HG03097 (cell line): ENCODE data around the gene DGUOK.

Experiments used
- ATAC-seq: cut with Tn5 transposase; IDR thresholded peaks from one replicate; pipeline ENCODE4 v1.9.1; 2021; ENCODE audit not compliant: unreplicated experiment, low FRiP score

DGUOK gene

DNA sequence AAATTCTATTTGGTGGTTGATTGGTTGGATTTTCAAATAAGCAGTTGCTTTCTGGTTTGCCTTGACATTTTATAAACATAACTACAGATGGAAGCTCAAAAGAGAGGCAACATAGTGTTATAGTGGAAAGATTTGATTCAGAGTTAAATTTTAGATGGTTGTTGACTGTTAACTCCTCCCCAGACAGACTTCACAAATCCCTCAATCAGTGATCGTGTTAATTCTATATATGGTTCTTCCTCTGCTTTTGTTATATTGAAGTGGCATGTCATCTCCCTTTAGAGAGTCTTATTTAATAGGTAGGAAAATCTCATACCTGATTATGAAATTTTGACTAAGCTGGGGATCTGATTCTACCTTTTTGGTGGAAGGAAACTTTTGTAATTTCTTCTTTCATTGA is 19.5 kb downstream of the DGUOK start:
- no peak for ATAC-seq

DNA sequence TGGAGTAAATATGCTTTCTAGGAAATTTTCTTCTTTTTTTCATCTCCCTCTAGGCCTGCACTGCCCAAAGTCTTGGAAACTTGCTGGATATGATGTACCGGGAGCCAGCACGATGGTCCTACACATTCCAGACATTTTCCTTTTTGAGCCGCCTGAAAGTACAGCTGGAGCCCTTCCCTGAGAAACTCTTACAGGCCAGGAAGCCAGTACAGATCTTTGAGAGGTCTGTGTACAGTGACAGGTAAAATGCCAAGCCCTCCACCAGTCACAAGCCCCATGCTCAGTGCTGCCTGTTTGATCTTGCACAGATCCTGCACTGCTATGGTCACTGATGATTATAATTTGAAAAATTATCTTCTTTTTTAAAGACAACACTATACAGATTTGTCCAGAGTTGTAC is 20.0 kb downstream of the DGUOK start:
- ATAC-seq, result no peak

DNA sequence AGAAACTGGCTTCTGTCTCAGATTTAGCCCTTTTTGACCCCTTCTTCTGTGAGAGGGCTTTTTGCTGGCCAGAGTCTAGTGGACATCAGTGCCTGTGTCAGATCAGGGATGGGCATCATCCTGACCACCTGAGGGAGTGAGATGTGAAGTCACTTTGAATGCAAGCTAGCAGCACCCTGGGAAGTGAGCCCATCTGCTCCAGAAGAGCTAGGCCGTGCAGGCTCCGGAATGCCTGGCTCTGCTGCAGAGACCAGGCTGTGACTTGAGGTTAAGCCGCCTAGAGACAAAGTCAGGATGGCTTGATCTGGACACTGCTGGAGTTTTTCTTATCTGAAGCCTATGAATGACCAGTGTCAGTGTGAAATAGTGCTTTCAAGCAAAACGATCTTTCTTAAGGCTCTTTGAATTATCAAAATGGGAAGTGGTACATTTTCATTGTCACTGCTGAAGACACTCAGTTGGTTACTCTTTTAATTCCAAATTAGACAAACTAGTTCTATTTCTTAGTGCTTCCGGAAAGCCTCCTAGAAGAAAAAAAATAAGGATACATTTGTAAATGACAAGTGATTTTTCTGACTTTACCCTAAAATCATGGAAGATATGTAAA is 20.8 kb downstream of the DGUOK start:
- no peak for ATAC-seq

DNA sequence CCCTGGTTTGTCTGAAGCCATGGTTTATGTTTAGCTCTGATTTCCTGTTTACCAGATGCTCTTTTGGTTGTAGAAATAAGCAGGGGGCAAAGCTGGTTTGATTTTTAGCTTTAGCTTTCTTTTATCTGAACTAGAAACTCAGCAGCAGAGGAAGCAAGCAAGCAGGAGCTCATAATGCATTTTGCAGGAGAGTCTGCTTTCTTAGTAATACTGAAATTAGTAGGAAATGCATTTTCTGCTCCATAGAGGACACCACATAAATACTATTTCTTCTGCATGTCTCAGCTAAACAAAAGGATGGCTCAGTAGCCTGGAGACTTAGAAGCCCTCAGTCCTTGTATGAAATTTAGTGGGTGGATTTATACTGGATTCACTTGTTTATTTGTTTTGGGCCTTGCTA is 23.1 kb downstream of the DGUOK start:
- ATAC-seq, result no peak

DNA sequence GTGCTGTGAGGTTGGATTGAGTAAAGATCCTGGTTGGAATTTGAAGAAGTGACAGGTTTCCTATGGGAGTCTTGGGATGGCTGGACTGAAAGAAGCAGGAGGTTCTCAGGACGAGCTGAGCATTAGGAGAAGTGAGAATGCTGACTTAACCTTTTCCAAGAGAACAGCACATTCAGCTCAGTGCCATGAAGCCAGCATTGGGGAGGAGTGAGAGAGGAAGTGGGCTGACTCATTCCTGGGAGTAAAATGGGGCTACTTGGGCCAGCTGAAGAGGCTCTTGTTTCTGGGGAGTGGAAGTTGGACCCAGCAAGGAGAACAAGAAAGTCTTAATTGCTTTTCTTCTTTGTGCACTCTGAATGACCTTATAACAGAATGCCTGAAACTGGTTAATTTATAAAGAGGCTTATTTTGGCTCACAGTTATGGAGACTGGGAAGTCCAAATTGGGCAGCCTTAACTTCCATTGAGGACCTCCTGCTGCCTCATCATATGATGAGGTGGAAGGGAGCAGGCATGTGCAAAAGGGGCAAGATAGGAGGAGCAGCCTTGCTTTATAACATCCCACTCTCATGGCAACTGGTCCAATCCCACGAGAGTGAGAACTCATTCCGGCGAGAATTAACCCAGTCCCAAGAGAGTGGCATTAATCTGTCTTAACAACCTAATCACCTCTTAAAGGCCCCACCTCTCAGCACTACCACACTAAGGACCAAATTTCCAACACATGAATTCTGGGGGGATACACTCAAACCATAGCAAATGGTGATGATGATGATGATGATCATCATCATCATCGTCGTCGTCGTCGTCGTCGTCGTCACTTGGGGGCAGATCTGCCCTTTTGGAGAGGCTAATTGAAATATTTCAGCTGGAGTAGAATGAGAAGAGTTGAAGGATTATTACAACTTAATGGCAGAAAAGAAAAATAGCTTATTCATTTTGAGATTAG is 26.1 kb downstream of the DGUOK start:
- no peak for ATAC-seq

DNA sequence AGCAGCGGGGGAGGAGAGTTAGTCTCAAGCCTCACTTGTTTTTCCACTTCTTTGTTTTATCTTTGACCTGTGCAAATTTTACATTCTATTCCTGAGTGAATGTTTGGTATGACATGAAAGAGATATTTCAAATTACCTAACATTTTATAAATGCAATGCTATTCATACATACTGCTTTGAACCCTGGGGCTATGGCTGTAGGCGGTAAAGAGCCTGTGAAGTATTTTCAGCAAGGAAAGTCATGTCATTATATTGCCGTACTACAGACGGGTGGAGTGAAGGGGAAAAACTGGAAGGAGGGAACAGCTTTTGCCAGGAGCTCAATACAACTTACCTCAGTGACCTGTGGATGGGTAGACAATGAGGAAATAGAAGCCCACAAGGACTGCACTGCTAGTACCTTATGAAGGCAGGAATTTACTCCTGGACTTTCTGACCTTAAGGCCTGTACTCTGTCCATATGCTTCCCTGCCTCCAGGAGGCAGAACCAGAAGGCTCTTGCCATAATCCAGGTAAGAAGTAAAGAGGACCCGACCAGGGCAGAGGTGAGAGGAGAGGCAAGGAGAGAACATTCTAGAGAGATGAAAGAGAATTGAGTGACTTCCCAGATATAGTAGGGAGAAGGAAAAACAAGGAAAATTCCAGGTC is 29.7 kb downstream of the DGUOK start:
- no peak for ATAC-seq

DNA sequence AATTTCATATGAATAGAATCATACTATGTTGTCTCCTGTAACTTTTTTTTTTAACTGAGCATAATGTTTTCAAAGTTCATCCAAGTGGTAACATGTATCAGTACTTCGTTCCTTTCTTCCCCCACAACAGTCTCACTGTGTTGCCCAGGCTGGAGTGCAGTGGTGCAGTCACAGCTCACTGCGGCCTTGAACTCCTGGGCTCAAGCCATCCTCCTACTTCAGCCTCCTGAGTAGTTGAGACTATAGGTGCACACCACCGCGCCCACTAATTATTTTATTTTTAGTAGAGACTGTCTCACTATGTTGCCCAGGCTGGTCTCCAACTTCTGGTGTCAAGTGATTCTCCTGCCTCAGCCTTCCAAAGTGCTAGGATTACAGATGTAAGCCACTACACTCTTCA is 34.6 kb downstream of the DGUOK start:
- ATAC-seq, result no peak

DNA sequence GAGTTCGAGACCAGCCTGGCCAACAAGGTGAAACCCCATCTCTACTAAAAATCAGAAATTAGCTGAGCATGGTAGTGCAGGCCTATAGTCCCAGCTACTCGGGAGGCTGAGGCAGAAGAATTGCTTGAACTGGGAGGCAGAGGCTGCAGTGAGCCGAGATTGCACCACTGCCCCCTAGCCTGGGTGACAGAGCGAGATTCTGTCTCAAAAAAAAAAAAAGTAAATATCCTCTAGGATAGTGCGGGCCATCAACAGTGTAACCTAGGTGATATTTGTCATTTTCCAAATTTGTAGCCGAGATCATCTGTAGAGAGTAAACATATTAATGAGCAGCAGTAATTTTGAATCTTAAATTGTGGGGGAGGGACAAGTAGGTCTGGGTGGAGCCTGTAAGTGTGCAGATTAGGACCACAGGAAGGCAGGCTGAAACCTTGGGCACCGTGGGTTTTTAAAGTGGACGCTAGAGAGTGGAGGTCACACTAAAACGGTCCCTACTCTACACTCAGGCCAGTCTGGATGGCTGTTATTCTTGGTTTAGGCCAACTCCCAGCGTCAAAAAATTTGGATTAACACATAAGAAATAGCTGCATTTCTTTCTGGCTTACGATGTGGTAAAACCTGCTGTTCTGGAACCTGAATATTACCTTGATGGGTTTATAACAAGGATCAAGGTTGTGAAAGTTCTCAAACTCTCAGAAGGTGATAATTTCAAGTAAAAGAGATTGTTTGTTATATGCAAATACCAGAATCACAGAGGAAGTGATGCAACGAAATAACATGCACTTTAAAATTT is 35.3 kb downstream of the DGUOK start:
- no peak for ATAC-seq

DNA sequence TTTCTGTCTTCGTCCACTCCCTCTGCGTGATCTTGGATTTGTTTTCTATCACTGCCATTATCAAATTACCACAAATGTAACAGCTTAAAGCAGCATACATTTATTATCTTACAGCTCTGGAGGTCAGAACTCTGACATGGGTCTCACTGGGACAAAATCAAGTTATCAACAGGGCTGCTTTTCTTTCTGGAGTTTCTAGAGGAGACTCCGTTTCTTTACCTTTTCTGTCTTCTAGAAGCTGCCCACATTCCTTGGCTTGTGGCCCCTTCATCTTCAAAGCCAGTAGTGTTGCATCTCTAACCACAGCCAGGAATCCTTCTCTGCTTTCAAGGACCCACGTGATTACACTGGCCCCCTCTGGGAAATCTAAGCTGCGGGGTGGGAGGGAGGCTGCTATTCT is 36.1 kb downstream of the DGUOK start:
- no peak for ATAC-seq

DNA sequence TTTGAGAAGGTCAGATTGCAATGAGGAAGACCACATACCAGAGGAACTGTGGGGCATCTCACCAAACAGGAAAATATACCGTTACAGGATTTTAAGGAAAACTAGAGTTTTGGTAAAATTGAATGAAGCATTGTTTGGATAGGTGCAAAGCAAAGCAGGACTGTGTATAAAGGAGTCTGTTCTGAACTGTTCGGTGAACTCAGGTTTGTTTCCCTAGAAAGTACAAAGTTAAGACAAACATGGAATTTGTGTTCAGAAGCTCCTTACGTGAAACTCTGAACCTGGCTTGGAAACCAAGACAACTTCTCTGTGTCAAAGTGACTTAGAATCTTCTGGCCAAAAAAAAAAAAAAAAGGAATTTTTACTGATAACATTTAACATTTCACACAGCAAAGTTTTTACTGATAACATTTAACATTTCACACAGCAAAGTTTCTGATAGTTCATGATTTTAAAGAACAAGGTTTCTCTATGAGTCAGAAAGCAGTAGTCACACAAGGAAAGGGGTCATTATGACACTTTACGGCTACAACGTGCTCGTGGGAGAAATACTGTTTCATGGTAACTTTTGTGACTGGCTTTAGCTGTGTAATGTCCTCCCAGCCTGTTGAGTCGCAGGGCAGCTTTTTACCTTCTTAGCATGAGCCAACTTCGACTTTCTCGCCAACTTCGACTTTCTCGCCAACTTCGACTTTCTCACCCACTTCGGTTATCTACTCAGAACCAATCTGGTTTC is 36.9 kb downstream of the DGUOK start:
- no peak for ATAC-seq

DNA sequence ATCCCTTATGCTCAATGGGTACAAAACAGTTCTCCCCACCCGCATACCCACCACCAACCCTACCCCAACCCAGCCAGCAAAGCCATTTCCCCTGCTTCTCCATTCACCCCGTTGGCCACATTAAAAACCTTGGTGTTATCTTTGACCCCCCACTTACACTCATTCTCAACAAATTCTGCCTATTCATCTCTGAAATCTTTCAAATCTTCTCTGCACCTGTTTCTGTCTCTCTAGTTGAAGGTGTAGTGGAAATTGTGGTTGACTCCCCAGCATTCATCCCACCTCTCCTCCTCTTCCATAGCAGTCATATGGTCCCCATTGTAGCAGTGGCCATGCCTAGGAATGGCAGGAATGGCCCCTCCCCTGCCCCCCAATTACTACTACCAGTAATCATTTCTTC is 37.5 kb downstream of the DGUOK start:
- no peak for ATAC-seq

DNA sequence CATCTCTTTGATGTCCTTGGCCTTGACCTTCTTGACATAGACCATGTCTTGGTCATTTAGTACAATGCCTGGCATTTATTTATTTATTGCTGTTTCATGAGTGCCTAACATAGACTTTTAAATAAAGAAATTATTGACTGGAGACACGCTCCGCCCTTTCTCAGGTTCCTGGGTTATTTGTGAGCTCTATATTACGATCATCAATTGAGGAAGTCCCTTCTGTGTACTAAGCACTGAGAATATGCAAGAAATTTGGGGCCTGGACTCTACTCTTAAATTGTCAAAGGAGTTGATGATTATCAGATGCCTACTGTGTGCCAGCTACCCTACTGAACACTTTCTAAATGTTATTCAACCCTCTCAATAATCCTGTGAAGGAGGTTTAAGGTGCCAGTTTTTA is 38.4 kb downstream of the DGUOK start:
- ATAC-seq, result no peak

DNA sequence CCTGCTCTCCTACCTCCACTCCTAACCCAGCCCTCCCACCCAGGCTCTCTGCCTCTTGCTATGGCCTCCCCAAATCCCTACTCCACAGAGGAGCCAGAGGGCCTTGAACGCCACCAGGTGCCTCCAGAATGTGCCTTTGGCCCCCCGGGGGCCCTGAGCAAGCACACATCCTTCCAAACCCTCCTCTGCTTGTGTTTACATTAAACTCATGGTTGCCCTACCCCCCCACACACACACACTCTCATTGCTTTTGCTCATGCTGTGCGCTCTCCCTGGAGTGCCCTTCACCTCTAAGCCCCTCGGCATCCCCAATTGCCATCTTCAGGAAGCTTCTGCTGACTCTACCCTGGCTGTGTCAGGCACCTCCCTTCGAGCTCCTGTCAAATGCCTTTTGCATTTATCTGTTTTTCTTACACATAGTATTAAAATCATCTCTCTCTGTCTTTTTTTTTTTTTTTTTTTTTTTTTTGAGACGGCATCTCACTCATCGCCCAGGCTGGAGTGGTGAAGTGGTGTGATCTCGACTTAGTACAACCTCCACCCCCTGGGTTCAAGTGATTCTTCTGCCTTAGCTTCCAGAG is 41.8 kb downstream of the DGUOK start:
- no peak for ATAC-seq

DNA sequence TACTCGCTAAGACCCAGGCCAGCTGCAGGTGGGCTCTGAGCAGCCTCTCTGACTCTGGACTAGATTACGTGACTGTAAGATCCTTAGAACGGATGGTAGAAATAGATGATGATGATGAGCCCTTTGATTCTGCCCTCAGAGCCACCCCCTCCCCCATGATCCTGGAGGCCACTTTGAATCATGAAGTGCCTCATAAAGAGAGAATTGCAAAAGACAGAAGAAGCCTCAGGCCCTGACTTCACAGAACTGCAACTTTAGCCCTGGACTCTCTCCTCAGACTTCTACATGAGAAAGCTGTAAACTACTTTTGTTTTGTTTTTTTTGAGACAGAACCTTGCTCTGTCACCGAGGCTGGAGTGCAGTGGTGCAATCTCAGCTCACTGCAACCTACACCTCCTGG is 42.7 kb downstream of the DGUOK start:
- ATAC-seq, result no peak

DNA sequence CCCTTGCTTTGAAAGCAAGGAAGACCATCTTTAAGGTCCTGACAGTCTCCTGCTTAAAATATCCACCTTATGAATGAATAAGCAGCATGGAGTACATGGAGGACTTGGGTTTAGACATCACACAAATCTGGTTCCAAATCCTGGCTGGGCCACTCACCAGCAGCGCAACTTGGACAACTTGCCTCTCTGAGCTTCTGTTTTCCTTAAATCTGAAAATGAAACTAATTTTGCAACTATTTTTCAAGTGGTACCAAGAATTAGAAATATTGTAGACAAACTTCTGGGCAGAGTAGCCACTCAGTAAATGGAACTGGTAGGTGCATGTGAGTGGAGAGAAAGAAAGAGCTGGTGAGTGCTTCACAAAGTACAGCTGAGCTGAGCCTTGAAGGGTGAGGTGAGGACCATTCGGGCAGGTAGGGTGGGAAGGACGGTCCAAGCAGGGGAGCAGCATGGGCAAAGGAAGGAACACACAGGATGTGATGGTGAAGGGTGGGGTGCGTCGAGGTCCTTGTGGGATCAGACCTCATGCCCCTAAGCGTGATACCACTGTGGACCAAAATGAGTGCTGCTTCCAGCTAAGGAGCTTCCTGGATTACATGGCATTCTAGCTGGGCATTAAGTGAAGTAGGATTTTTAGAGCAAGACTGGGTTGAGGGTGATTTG is 43.6 kb downstream of the DGUOK start:
- no peak for ATAC-seq

DNA sequence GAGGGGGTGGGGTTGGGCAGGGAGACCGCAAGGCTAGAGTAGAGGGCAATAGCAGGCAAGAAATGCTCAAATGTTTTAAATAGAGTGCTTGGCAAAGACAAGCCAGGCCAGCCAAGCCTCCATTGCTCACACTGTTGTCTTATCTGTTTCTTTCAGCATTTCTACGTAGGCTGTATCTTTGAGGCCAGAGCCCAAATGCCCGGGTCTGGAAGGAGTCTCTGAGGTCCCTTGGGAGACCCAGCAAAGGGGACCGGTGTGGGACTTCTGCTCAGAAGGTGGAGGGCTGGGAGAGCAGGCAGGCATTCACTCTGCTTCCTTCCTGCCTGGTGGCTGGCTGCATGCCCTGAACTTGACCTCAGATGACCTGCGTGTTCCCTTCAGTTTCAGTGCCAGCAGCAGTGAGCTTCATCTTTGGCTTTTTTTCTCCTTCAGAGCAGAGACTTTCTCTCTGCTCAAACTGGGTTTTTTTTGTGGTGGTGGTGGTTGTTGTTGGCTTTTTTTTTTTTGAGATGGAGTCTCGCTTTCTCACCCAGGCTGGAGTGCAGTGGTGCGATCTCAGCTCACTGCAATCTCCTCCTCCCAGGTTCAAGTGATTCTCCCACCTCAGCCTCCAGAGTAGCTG is 44.3 kb downstream of the DGUOK start:
- peak; percentile 71 for ATAC-seq

DNA sequence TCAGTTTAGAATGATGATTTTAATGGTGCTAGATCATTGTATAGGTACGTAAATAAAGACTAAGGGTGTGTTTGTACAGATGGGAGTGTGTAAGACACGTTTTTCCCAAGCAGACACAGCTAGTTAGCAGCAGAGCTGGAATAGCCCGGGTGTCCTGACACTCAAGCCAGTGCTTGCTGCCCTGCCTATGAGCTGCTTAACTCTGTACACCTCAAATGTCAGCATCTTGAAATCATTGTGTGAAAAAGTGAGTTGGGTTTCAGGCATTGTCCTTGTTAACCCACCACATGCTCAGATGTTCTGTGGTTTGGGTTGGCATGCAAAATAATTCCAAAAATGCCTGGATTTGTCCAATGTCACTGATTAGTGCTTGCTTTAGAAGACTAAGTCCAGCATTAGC is 45.0 kb downstream of the DGUOK start:
- no peak for ATAC-seq

DNA sequence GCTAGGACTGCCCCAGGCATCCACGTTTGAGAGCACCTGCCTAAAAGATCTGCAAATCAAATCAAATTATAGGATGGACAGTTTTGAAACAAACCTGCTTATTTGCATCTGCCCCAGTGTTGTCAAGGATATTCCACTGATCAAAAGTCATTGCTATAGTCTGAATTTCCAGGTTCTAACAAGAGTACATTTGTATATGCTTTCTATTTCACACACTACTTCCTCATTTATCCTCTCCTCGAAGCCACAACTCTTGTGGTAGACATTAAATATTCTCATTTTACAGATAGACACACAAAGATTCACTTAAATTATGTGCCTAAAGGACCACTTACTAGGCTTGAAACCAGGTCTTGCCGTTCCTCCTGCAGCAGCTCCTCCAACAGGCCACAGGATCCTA is 46.2 kb downstream of the DGUOK start:
- no peak for ATAC-seq

DNA sequence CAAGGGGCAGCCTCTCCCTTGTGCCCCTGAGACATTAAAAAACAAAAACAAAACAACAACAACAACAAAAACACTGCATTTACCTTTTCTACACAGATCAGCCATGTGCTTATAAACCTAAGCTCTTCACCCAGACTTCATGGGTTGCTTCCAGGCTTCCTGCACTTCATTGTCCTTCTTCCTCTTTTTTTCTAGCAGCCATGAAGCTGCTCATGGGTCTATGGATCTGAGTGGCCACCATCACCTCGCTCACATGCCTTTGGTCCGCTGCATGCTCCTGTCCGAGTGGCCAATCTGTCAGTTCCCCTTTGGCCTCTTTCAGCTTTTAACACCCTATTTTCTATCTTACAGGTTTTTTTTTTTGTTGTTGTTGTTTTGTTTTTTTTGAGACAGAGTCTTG is 49.1 kb downstream of the DGUOK start:
- no peak for ATAC-seq
